GM19395 (cell line): ENCODE results near the gene STEEP1.

ENCODE experiments used
- ATAC-seq: cut with Tn5 transposase; IDR thresholded peaks from one replicate; pipeline ENCODE4 v1.9.1; 2021; ENCODE audit warnings: mild to moderate bottlenecking, moderate library complexity; ENCODE audit not compliant: unreplicated experiment

STEEP1 gene

GRCh38 chrX:119565107-119565663 is at the start of gene STEEP1:
Gene STEEP1, minus strand, starts transcription at chrX:119565409. Its CDS starts 54 bp downstream, at chrX:119565355.
- ATAC-seq, result peak; percentile 96

GRCh38 chrX:119614776-119615175 is 49.6 kb upstream of the STEEP1 start:
- ATAC-seq, result no peak

GRCh38 chrX:119607018-119607389 is 41.8 kb upstream of the STEEP1 start:
- ATAC-seq, result no peak

- peak; percentile 75 for ATAC-seq
Measured at GRCh38 chrX:119606280-119607017, 41.2 kb upstream of the STEEP1 start, which contains the start of gene NKRF. Gene NKRF, minus strand, starts transcription at chrX:119606424.

GRCh38 chrX:119605464-119606279 is 40.5 kb upstream of the STEEP1 start:
- peak; percentile 34 for ATAC-seq

- ATAC-seq, result no peak
Measured at GRCh38 chrX:119604766-119605463, 39.7 kb upstream of the STEEP1 start.

- no peak for ATAC-seq
Measured at GRCh38 chrX:119602701-119603255, 37.6 kb upstream of the STEEP1 start.

GRCh38 chrX:119589810-119590209 is 24.6 kb upstream of the STEEP1 start:
- no peak for ATAC-seq

- ATAC-seq, result no peak
Measured at GRCh38 chrX:119583431-119584059, 18.3 kb upstream of the STEEP1 start.

- ATAC-seq, result no peak
Measured at GRCh38 chrX:119579414-119579813, 14.2 kb upstream of the STEEP1 start.

GRCh38 chrX:119574394-119575266 is 9.4 kb upstream of the STEEP1 start, which contains the start of gene UBE2A:
Gene UBE2A, plus strand, starts transcription at chrX:119574563. Its CDS starts 149 bp downstream, at chrX:119574712.
- ATAC-seq, result peak; percentile 85

- ATAC-seq, result peak; percentile 73
Measured at GRCh38 chrX:119573840-119574393, 8.7 kb upstream of the STEEP1 start.

- no peak for ATAC-seq
Measured at GRCh38 chrX:119573222-119573621, 8.0 kb upstream of the STEEP1 start.

- ATAC-seq, result no peak
Measured at GRCh38 chrX:119570351-119570835, 5.2 kb upstream of the STEEP1 start.

- no peak for ATAC-seq
Measured at GRCh38 chrX:119552508-119552907, 12.7 kb downstream of the STEEP1 start.

GRCh38 chrX:119549327-119550016 is 15.7 kb downstream of the STEEP1 start:
- ATAC-seq, result peak; percentile 58

GRCh38 chrX:119541188-119541587 is 24.0 kb downstream of the STEEP1 start:
- ATAC-seq, result no peak

- no peak for ATAC-seq
Measured at GRCh38 chrX:119539872-119540271, 25.3 kb downstream of the STEEP1 start.
